Endothelial cell of umbilical vein (primary cell): ENCODE measurements around the gene TENM4. TPM values are rescaled to one million over a fixed set of nuclear protein-coding genes. Genes with fewer than 3 reads are reported as not detected.

ENCODE experiments used
- BruUV-seq: library from RNA; stranded (reverse); fragments of 400-500 nt; replicated peaks from 2 replicates; lab custom pipeline; 2021; lab: Mats Ljungman, UMichigan
- CTCF ChIA-PET: fragments of 300-600, 350-600 bp; sonication (Branson Sonifier 250); formaldehyde crosslinking; loops from one replicate; lab custom pipeline; 2021; ENCODE audit warnings: antibody characterized with exemption, inconsistent platforms; lab: Charles Lee
- POLR2A ChIA-PET: fragments of 300-600, 350-600 bp; sonication (Branson Sonifier 250); formaldehyde crosslinking; loops from one replicate; lab custom pipeline; 2021; ENCODE audit warnings: antibody characterized with exemption, inconsistent platforms; lab: Charles Lee
- DNase-seq: peaks from one replicate; pipeline ENCODE4 v3.0.0-alpha.2; 2011; ENCODE audit warnings: low read depth, low spot score
- FAIRE-seq: peaks from 2 replicates; lab custom pipeline; 2011; peaks lifted over from hg19 to GRCh38; lab: Jason Lieb, UNC
- H2AFZ ChIP-seq: 2 replicates; pipeline ENCODE4 v1.6.0; 2012; ENCODE audit warnings: low read depth, low read length, control low read depth, inconsistent platforms
- H3K27ac ChIP-seq: 2 replicates; pipeline ENCODE4 v1.5.1; 2011; ENCODE audit warnings: low read depth, mild to moderate bottlenecking, control low read depth, low read length, moderate library complexity; ENCODE audit not compliant: insufficient read depth
- H3K27me3 ChIP-seq, 2 experiments: 2 replicates each; pipeline versions ENCODE4 v1.6.0 to v1.6.1; 2011; ENCODE audit warnings: low read length in 2 of 2, mixed read lengths in 1 of 2; ENCODE audit not compliant: control insufficient read depth in 2 of 2, insufficient read depth in 2 of 2
- H3K36me3 ChIP-seq, 2 experiments: 2 replicates in 1 of 2; 3 replicates in 1 of 2; pipeline ENCODE4 v1.5.1; 2011; ENCODE audit warnings: low read length in 2 of 2, mild to moderate bottlenecking in 1 of 2, moderate library complexity in 1 of 2; ENCODE audit not compliant: control insufficient read depth in 2 of 2, insufficient read depth in 2 of 2; ENCODE audit errors: extremely low read depth in 1 of 2
- H3K4me1 ChIP-seq: 3 replicates; pipeline ENCODE4 v1.5.1; 2011; ENCODE audit warnings: mild to moderate bottlenecking, low read length; ENCODE audit not compliant: control insufficient read depth, insufficient read depth; ENCODE audit errors: extremely low read depth
- H3K4me2 ChIP-seq: 2 replicates; pipeline ENCODE4 v1.6.1; 2011; ENCODE audit warnings: low read length, control low read depth, mixed read lengths; ENCODE audit not compliant: insufficient read depth
- H3K4me3 ChIP-seq, 3 experiments: fragments of 200-600 bp in 1 of 3; sonication (generic), shearing (Covaris generic) in 1 of 3; replicated peaks in 1 of 3; 2 replicates each; pipeline ENCODE4 v1.5.1; 2011 to 2016; ENCODE audit warnings: control low read depth in 3 of 3, low read length in 3 of 3, mild to moderate bottlenecking in 2 of 3, inconsistent platforms in 1 of 3, low read depth in 1 of 3, moderate library complexity in 1 of 3; ENCODE audit not compliant: insufficient read depth in 1 of 3
- H3K79me2 ChIP-seq: 2 replicates; pipeline ENCODE4 v1.6.0; 2012; ENCODE audit warnings: low read length, inconsistent platforms; ENCODE audit not compliant: control insufficient read depth, insufficient read depth
- H3K9ac ChIP-seq: replicated peaks from 2 replicates; pipeline ENCODE3; 2011; ENCODE audit warnings: low read length, control low read depth; ENCODE audit not compliant: insufficient read depth; ENCODE audit errors: extremely low read depth
- H3K9me1 ChIP-seq: replicated peaks from 3 replicates; pipeline ENCODE4 v1.6.0; 2011; ENCODE audit warnings: mild to moderate bottlenecking, low read length; ENCODE audit not compliant: control insufficient read depth, insufficient read depth; ENCODE audit errors: extremely low read depth
- H3K9me3 ChIP-seq: replicated peaks from 2 replicates; pipeline ENCODE4 v1.5.1; 2012; ENCODE audit warnings: low read length, inconsistent platforms; ENCODE audit not compliant: control insufficient read depth, insufficient read depth
- H4K20me1 ChIP-seq: replicated peaks from 2 replicates; pipeline ENCODE3; 2011; ENCODE audit warnings: mild to moderate bottlenecking, low read length; ENCODE audit not compliant: control insufficient read depth, insufficient read depth; ENCODE audit errors: extremely low read depth
- EZH2 ChIP-seq: IDR thresholded peaks from 2 replicates; pipeline ENCODE4 v1.6.1; 2012; ENCODE audit warnings: borderline replicate concordance, low read depth, mild to moderate bottlenecking, moderate library complexity, low read length, inconsistent platforms; ENCODE audit not compliant: severe bottlenecking
- FOS ChIP-seq: IDR thresholded peaks from 2 replicates; pipeline ENCODE4 v1.6.1; 2011; ENCODE audit warnings: mild to moderate bottlenecking, low read length, moderate library complexity, borderline replicate concordance; ENCODE audit not compliant: insufficient read depth
- GATA2 ChIP-seq: IDR thresholded peaks from 2 replicates; pipeline ENCODE4 v1.7.0; 2011; ENCODE audit warnings: low read depth, mild to moderate bottlenecking, moderate library complexity, mixed read lengths, low read length; ENCODE audit not compliant: insufficient read length, insufficient read depth
- JUN ChIP-seq: IDR thresholded peaks from 2 replicates; pipeline ENCODE4 v1.6.1; 2011; ENCODE audit warnings: borderline replicate concordance, low read depth; ENCODE audit not compliant: insufficient read length, insufficient read depth
- MYC ChIP-seq: IDR thresholded peaks from one replicate; pipeline ENCODE4 v1.6.1; 2011; ENCODE audit warnings: mild to moderate bottlenecking, low read depth, low read length
- POLR2A ChIP-seq: IDR thresholded peaks from 2 replicates; pipeline ENCODE4 v1.6.1; 2012; ENCODE audit warnings: low read depth, mild to moderate bottlenecking, control low read depth, low read length
- POLR2AphosphoS5 ChIP-seq: IDR thresholded peaks from 2 replicates; pipeline ENCODE4 v1.6.1; 2012; ENCODE audit warnings: low read depth, mild to moderate bottlenecking, control low read depth, low read length, moderate library complexity; ENCODE audit not compliant: insufficient read depth
- dilution Hi-C: fragments of 300-500 bp; cut with MboI; formaldehyde crosslinking; loops from one replicate; pipeline ENCODE4 v1.15.0; 2019; ENCODE audit warnings: low sequenced_read_pairs; ENCODE audit not compliant: extremely low pct_ligation_motif_present
- intact Hi-C: fragments of 100-400 bp; cut with micrococcal nuclease; formaldehyde crosslinking; loops from one replicate; pipeline ENCODE4 v1.10.0; 2022
- polyA plus RNA-seq, 4 experiments: library from polyadenylated mRNA; depleted of rRNA in 3 of 4; stranded (reverse) in 3 of 4; unstranded in 1 of 4; fragments of >200 nt; gene quantifications; 2 replicates each; pipeline versions ENCODE4 v1.2.1 to v1.2.3, GENCODE V29; 2011 to 2012; ENCODE audit warnings: missing spikeins in 1 of 4
- total RNA-seq: library from RNA; stranded (reverse); gene quantifications from 2 replicates; pipeline ENCODE4 v1.2.3, GENCODE V29; 2021
- TF ChIP-seq, protein P1 (sequence below), 2 donors: IDR thresholded peaks; 1 replicate in 1 of 2; 2 replicates in 1 of 2; pipeline ENCODE4 v1.5.1; 2011; ENCODE audit warnings: low read length in 2 of 2, mild to moderate bottlenecking in 2 of 2, moderate library complexity in 2 of 2, control low read depth in 1 of 2, inconsistent platforms in 1 of 2, low read depth in 1 of 2; ENCODE audit not compliant: insufficient read depth in 1 of 2; ENCODE audit errors: extremely low read depth in 1 of 2
- TF ChIP-seq, protein P2 (sequence below): IDR thresholded peaks from 2 replicates; pipeline ENCODE4 v1.6.1; 2011; ENCODE audit not compliant: insufficient read depth, insufficient read length

Gene TENM4
- total and polyA plus RNA-seq, 2 donors (not counting 3 experiments of a cell fraction or from before 2014, with no cell fraction given): 0.06 to 0.27 TPM

DNA sequence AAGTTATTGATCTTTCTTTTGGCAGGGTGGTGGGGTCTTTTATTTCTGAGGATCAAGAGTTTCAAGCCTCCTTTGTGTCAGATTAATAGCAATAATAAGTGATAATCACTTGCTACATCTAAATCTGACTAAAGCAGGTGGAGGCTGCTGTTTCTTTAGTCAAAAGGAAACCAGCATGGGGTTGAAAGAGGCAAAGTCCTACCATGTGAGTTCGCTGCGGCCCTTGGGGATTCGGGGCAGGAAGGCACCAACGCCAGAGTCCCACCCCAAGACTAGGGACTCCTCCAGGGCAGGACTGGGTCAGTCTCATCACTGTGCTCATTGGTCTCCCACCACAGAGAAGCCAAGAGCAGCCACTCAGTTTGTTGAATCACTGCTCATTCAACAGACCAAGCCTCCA is 73.0 kb downstream of the TENM4 start:
- Histone ChIP-seq H3K27ac (no peak overlapping the region), H3K4me1 (no peaks in the 10 kb centered on the region), H3K9me1 (no peaks in the 10 kb centered on the region), H2AFZ (no peak overlapping the region), H3K27me3 (no peaks in the 10 kb centered on the region), H3K4me3 (no peak overlapping the region), H3K9ac (no peak overlapping the region), H4K20me1 (no peaks in the 10 kb centered on the region), H3K79me2 (no peaks in the 10 kb centered on the region), H3K9me3 (no peaks in the 10 kb centered on the region), H3K4me2 (no peak overlapping the region), H3K36me3 (no peaks in the 10 kb centered on the region)
- TF ChIP-seq JUN (no peak), POLR2A (no peak), FOS (no peak), GATA2 (no peak), POLR2AphosphoS5 (no peak), EZH2 (no peak), MYC (no peak)
- TF ChIP-seq, protein P1, sequence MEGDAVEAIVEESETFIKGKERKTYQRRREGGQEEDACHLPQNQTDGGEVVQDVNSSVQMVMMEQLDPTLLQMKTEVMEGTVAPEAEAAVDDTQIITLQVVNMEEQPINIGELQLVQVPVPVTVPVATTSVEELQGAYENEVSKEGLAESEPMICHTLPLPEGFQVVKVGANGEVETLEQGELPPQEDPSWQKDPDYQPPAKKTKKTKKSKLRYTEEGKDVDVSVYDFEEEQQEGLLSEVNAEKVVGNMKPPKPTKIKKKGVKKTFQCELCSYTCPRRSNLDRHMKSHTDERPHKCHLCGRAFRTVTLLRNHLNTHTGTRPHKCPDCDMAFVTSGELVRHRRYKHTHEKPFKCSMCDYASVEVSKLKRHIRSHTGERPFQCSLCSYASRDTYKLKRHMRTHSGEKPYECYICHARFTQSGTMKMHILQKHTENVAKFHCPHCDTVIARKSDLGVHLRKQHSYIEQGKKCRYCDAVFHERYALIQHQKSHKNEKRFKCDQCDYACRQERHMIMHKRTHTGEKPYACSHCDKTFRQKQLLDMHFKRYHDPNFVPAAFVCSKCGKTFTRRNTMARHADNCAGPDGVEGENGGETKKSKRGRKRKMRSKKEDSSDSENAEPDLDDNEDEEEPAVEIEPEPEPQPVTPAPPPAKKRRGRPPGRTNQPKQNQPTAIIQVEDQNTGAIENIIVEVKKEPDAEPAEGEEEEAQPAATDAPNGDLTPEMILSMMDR (IDR thresholded peaks at IDR 0.05; ENCODE audit: extremely low read depth in 1 of 2, insufficient read depth in 1 of 2, low read depth in 1 of 2, low read length in 2 of 2): no peak
- TF ChIP-seq, protein P2, sequence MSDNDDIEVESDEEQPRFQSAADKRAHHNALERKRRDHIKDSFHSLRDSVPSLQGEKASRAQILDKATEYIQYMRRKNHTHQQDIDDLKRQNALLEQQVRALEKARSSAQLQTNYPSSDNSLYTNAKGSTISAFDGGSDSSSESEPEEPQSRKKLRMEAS: no peak
- intact Hi-C loops: no loop called here
- BruUV-seq: no TSS peak
- FAIRE-seq: no peak
- ChIA-PET POLR2A (no interaction called here), CTCF (no interaction called here)
- dilution Hi-C loops: no loop called here
- DNase-seq: no peak
